Stimulated activated CD4-positive, alpha-beta T cell treated with anti-CD3 and anti-CD28 coated beads, Interleukin-15, amount 100 ng/mL, for 1 hour (primary cell): ENCODE results near the gene LY86.
"Not testable (repeated sequence)": the region's sequence is repeated elsewhere in the genome, so short reads cannot be mapped to it uniquely, and the experiment has no call there.

Source experiments
- DNase-seq, 2 donors: peaks; one replicate each; pipeline ENCODE4 v3.0.0-alpha.2; 2020; ENCODE audit warnings: low read depth in 1 of 2, low spot score in 1 of 2

The LY86 gene

GRCh38 chr6:6595952-6596351, 7.4 kb downstream of the LY86 start:
- DNase-seq, result no peak

- no peak for DNase-seq
These were observed 8.2 kb downstream of the LY86 start for GRCh38 chr6:6596529-6597328.

- DNase-seq, result no peak
These were observed 9.2 kb downstream of the LY86 start for GRCh38 chr6:6597682-6598081.

GRCh38 chr6:6599468-6599873, 11.0 kb downstream of the LY86 start:
- no peak for DNase-seq

GRCh38 chr6:6600875-6601274, 12.4 kb downstream of the LY86 start:
- no peak for DNase-seq

- DNase-seq, result no peak
These were observed 13.7 kb downstream of the LY86 start for GRCh38 chr6:6602262-6602661.

- DNase-seq, result no peak
These were observed 14.8 kb downstream of the LY86 start for GRCh38 chr6:6603317-6603716.

- DNase-seq, result no peak
These were observed 15.5 kb downstream of the LY86 start for GRCh38 chr6:6604015-6604414.

GRCh38 chr6:6604566-6604965, 16.0 kb downstream of the LY86 start:
- no peak for DNase-seq

GRCh38 chr6:6605873-6606272, 17.4 kb downstream of the LY86 start:
- no peak for DNase-seq

- DNase-seq, result not testable (repeated sequence)
These were observed 18.0 kb downstream of the LY86 start for GRCh38 chr6:6606391-6607030.

GRCh38 chr6:6609450-6609849, 20.9 kb downstream of the LY86 start:
- no peak for DNase-seq

GRCh38 chr6:6610031-6610591, 21.6 kb downstream of the LY86 start:
- DNase-seq, result no peak

GRCh38 chr6:6611486-6611885, 23.0 kb downstream of the LY86 start:
- DNase-seq, result no peak

- no peak for DNase-seq
These were observed 23.8 kb downstream of the LY86 start for GRCh38 chr6:6612308-6612707.

- DNase-seq, result not testable (repeated sequence)
These were observed 24.7 kb downstream of the LY86 start for GRCh38 chr6:6613103-6613718.

GRCh38 chr6:6614096-6614982, 25.8 kb downstream of the LY86 start:
- no peak for DNase-seq

GRCh38 chr6:6614983-6615349, 26.4 kb downstream of the LY86 start:
- DNase-seq, result no peak

- no peak for DNase-seq
These were observed 28.1 kb downstream of the LY86 start for GRCh38 chr6:6616656-6617055.

- DNase-seq, result no peak
These were observed 30.7 kb downstream of the LY86 start for GRCh38 chr6:6619021-6619794.
